Measurements from ENCODE around the gene ACAP3. TPM values are rescaled to one million over a fixed set of nuclear protein-coding genes. Genes with fewer than 3 reads are reported as not detected.

ACAP3 gene
- total and polyA plus RNA-seq, 2 donors (not counting 3 experiments of a cell fraction or from before 2014, with no cell fraction given): 27.8 to 39.0 TPM

- Histone ChIP-seq H3K27me3 (ENCODE audit: control insufficient read depth in 2 of 2, insufficient read depth in 2 of 2, low read length in 2 of 2) (no peaks in the 10 kb centered on the region), H3K79me2 (ENCODE audit: control insufficient read depth, insufficient read depth, low read length) (no peaks in the 10 kb centered on the region), H3K9ac (replicated peaks; ENCODE audit: extremely low read depth, insufficient read depth, low read length) (no peak overlapping the region), H3K9me1 (replicated peaks; ENCODE audit: control insufficient read depth, extremely low read depth, insufficient read depth, low read length) (no peaks in the 10 kb centered on the region), H3K36me3 (ENCODE audit: control insufficient read depth in 2 of 2, extremely low read depth in 1 of 2, insufficient read depth in 2 of 2, low read length in 2 of 2) (no peaks in the 10 kb centered on the region), H3K9me3 (replicated peaks; ENCODE audit: control insufficient read depth, insufficient read depth, low read length) (no peaks in the 10 kb centered on the region), H4K20me1 (replicated peaks; ENCODE audit: control insufficient read depth, extremely low read depth, insufficient read depth, low read length) (no peaks in the 10 kb centered on the region), H2AFZ (ENCODE audit: low read depth, low read length) (no peak overlapping the region), H3K4me2 (ENCODE audit: insufficient read depth, low read length) (no peak overlapping the region), H3K4me3 (replicated peaks in 1 of 3; ENCODE audit: insufficient read depth in 1 of 3, low read depth in 1 of 3, low read length in 3 of 3) (no peak overlapping the region), H3K27ac (ENCODE audit: insufficient read depth, low read depth, low read length) (no peak overlapping the region), H3K4me1 (ENCODE audit: control insufficient read depth, extremely low read depth, insufficient read depth, low read length) (peaks cover 8% of the 10 kb centered on the region)
- CTCF ChIA-PET: interaction anchor here (1.3 to 1.4 kb wide), 2 partner anchors 11 to 13 kb away, joined by 4 to 7 read pairs; no protein-coding TSS in a partner anchor
- no peak for FAIRE-seq
- intact Hi-C loops (cut with micrococcal nuclease) (no loop called here), dilution Hi-C loops (cut with MboI; ENCODE audit: extremely low pct_ligation_motif_present, low sequenced_read_pairs) (no loop called here)
- no TSS peak for BruUV-seq (replicated peaks)
- TF ChIP-seq POLR2A (IDR thresholded peaks at IDR 0.05; ENCODE audit: low read depth, low read length) (no peak), GATA2 (IDR thresholded peaks at IDR 0.05; ENCODE audit: insufficient read depth, insufficient read length, low read depth, low read length) (no peak), EZH2 (IDR thresholded peaks at IDR 0.05; ENCODE audit: borderline replicate concordance, low read depth, low read length, severe bottlenecking) (no peak), FOS (IDR thresholded peaks at IDR 0.05; ENCODE audit: borderline replicate concordance, insufficient read depth, low read length) (no peak), JUN (IDR thresholded peaks at IDR 0.05; ENCODE audit: borderline replicate concordance, insufficient read depth, insufficient read length, low read depth) (no peak), POLR2AphosphoS5 (IDR thresholded peaks at IDR 0.05; ENCODE audit: insufficient read depth, low read depth, low read length) (no peak), MYC (IDR thresholded peaks at IDR 0.05; ENCODE audit: low read depth, low read length) (no peak)
- TF ChIP-seq, protein P1, sequence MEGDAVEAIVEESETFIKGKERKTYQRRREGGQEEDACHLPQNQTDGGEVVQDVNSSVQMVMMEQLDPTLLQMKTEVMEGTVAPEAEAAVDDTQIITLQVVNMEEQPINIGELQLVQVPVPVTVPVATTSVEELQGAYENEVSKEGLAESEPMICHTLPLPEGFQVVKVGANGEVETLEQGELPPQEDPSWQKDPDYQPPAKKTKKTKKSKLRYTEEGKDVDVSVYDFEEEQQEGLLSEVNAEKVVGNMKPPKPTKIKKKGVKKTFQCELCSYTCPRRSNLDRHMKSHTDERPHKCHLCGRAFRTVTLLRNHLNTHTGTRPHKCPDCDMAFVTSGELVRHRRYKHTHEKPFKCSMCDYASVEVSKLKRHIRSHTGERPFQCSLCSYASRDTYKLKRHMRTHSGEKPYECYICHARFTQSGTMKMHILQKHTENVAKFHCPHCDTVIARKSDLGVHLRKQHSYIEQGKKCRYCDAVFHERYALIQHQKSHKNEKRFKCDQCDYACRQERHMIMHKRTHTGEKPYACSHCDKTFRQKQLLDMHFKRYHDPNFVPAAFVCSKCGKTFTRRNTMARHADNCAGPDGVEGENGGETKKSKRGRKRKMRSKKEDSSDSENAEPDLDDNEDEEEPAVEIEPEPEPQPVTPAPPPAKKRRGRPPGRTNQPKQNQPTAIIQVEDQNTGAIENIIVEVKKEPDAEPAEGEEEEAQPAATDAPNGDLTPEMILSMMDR (IDR thresholded peaks at IDR 0.05; ENCODE audit: extremely low read depth in 1 of 2, insufficient read depth in 1 of 2, low read depth in 1 of 2, low read length in 2 of 2): no peak
- TF ChIP-seq, protein P2, sequence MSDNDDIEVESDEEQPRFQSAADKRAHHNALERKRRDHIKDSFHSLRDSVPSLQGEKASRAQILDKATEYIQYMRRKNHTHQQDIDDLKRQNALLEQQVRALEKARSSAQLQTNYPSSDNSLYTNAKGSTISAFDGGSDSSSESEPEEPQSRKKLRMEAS (IDR thresholded peaks at IDR 0.05; ENCODE audit: insufficient read depth, insufficient read length): no peak
- DNase-seq (ENCODE audit: low read depth, low spot score): no peak
- POLR2A ChIA-PET: no interaction called here
These were observed 28.7 kb downstream of the ACAP3 start for GRCh38 chr1:1279028-1279427.

All from endothelial cell of umbilical vein (primary cell).